NCI-H524 treated with DMSO at 0.1 percent for 48 hours (cell line): ENCODE data around the gene MBLAC2.
A peak's percentile ranks its signal among the peaks of the same experiment; 100 is the strongest.

Experiments used
- DNase-seq: peaks from one replicate; lab custom pipeline; 2025; lab: John Stamatoyannopoulos, UW

The MBLAC2 gene

GRCh38 chr5:90474235-90475107, at the start of gene MBLAC2, which contains the start of gene POLR3G:
MBLAC2 (minus strand) TSS chr5:90474771; CDS start chr5:90474292, 479 bp downstream.
POLR3G (plus strand) TSS chr5:90474864; CDS start chr5:90485568, 10,704 bp downstream.
- peak; percentile 63 for DNase-seq

GRCh38 chr5:90519081-90519480, 44.5 kb upstream of the MBLAC2 start:
- DNase-seq = no peak

GRCh38 chr5:90518661-90519060, 44.1 kb upstream of the MBLAC2 start:
- no peak for DNase-seq

- no peak for DNase-seq
Observed at GRCh38 chr5:90514520-90514919, 39.9 kb upstream of the MBLAC2 start.

- no peak for DNase-seq
Observed at GRCh38 chr5:90510438-90510837, 35.9 kb upstream of the MBLAC2 start.

GRCh38 chr5:90506221-90506620, 31.6 kb upstream of the MBLAC2 start:
- DNase-seq = no peak

- DNase-seq = no peak
Observed at GRCh38 chr5:90504743-90505142, 30.2 kb upstream of the MBLAC2 start.

GRCh38 chr5:90503596-90503995, 29.0 kb upstream of the MBLAC2 start:
- DNase-seq = no peak

GRCh38 chr5:90495146-90495545, 20.6 kb upstream of the MBLAC2 start:
- no peak for DNase-seq

- no peak for DNase-seq
Observed at GRCh38 chr5:90494043-90494442, 19.5 kb upstream of the MBLAC2 start.

- DNase-seq = no peak
Observed at GRCh38 chr5:90488791-90489190, 14.2 kb upstream of the MBLAC2 start.

GRCh38 chr5:90484540-90484939, 10.0 kb upstream of the MBLAC2 start:
- no peak for DNase-seq

GRCh38 chr5:90483206-90483605, 8.6 kb upstream of the MBLAC2 start:
- no peak for DNase-seq

GRCh38 chr5:90480699-90481098, 6.1 kb upstream of the MBLAC2 start:
- DNase-seq = no peak

- no peak for DNase-seq
Observed at GRCh38 chr5:90479611-90480385, 5.2 kb upstream of the MBLAC2 start.

- DNase-seq = no peak
Observed at GRCh38 chr5:90477621-90478215, 3.1 kb upstream of the MBLAC2 start.

GRCh38 chr5:90477073-90477472, 2.5 kb upstream of the MBLAC2 start:
- no peak for DNase-seq

- no peak for DNase-seq
Observed at GRCh38 chr5:90476391-90476790, 1.8 kb upstream of the MBLAC2 start.

GRCh38 chr5:90475436-90475980, 937 bp upstream of the MBLAC2 start:
- no peak for DNase-seq

GRCh38 chr5:90473396-90474234, 956 bp downstream of the MBLAC2 start:
- DNase-seq = peak; percentile 6

- no peak for DNase-seq
Observed at GRCh38 chr5:90472783-90473395, 1.7 kb downstream of the MBLAC2 start.
